ENCODE measurements around the gene SMC6. TPM values are rescaled to one million over a fixed set of nuclear protein-coding genes. Genes with fewer than 3 reads are reported as not detected.

The SMC6 gene
- total and polyA plus RNA-seq, 8 donors, result 3.3 to 67.4 (median 13.4) TPM

DNA sequence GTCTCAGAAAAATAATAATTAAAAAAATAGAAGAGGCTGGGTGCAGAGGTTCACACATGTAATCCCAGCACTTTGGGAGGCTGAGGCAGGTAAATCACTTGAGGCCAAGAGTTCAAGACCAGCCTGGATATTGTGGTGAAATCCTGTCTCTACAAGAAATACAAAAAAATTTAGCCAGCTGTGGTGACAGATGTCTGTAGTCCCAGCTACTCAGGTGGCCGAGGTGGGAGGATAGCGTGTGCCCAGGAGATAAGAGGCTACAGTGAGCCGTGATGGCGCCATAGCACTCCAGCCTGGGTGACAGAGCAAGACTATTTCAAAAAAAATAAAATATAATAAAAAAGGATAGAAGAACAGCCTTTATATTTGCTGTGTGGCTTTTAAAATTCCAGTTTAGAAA lies 35.9 kb downstream of the SMC6 start:
- Histone ChIP-seq H3K27me3 (no peaks in the 10 kb centered on the region), H3K4me1 (no peaks in the 10 kb centered on the region), H3K36me3 (peaks cover 13 to 95% (median 84%) of the 10 kb centered on the region in 4 donors), H3K9me3 (no peaks in the 10 kb centered on the region), H3K4me3 (no peak overlapping the region), H3K27ac (no peak overlapping the region)
- intact Hi-C loops (cut with DNase I; ENCODE audit: low total_unique reads), result no loop called here
- WGBS, 5 donors, result 91 to 96% (median 93%) methylated on average over 4 of the region's 4 CpGs
- TF ChIP-seq POLR2AphosphoS5 (IDR thresholded peaks at IDR 0.05), result no peak
- no peak for TF ChIP-seq EP300 (IDR thresholded peaks at IDR 0.05)
- TF ChIP-seq, protein P1, sequence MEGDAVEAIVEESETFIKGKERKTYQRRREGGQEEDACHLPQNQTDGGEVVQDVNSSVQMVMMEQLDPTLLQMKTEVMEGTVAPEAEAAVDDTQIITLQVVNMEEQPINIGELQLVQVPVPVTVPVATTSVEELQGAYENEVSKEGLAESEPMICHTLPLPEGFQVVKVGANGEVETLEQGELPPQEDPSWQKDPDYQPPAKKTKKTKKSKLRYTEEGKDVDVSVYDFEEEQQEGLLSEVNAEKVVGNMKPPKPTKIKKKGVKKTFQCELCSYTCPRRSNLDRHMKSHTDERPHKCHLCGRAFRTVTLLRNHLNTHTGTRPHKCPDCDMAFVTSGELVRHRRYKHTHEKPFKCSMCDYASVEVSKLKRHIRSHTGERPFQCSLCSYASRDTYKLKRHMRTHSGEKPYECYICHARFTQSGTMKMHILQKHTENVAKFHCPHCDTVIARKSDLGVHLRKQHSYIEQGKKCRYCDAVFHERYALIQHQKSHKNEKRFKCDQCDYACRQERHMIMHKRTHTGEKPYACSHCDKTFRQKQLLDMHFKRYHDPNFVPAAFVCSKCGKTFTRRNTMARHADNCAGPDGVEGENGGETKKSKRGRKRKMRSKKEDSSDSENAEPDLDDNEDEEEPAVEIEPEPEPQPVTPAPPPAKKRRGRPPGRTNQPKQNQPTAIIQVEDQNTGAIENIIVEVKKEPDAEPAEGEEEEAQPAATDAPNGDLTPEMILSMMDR (IDR thresholded peaks at IDR 0.05), result no peak
- TF ChIP-seq POLR2A (IDR thresholded peaks at IDR 0.05), result no peak
- no peak for DNase-seq

DNA sequence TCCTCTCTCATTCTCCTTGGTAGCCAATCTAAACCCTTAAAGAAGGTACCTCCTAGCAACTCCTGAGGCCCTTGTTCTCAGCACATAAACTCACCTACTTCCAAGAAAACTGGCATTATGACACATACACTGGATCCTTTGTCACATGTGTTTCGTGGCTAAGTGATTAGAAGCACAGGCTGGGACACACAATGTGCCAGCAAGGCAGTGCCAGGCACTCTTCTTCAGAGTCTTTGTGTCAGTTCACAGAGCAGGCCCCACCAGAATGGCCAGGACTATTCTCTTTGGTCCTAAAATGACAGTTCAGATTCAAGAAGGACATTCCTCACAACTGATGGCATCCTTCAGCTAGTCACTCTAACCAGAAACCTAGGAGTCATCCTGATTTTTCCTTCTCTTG lies 40.3 kb downstream of the SMC6 start:
- H3K27ac ChIP-seq, result no peak overlapping the region
- no peak overlapping the region for H3K4me3 ChIP-seq
- H3K4me1 ChIP-seq, result no peaks in the 10 kb centered on the region
- DNase-seq, result no peak
- 80 to 88% (median 87%) methylated on average over 1 of the region's 1 CpG for WGBS, 5 donors
- intact Hi-C loops (cut with DNase I; ENCODE audit: low total_unique reads), result no loop called here
- TF ChIP-seq POLR2A (IDR thresholded peaks at IDR 0.05) (no peak), POLR2AphosphoS5 (IDR thresholded peaks at IDR 0.05) (no peak), EP300 (IDR thresholded peaks at IDR 0.05) (no peak)
- TF ChIP-seq, protein P1 (IDR thresholded peaks at IDR 0.05), result no peak
- no peaks in the 10 kb centered on the region for H3K9me3 ChIP-seq
- H3K36me3 ChIP-seq, result peaks cover 13 to 97% (median 86%) of the 10 kb centered on the region in 4 donors
- H3K27me3 ChIP-seq, result no peaks in the 10 kb centered on the region

DNA sequence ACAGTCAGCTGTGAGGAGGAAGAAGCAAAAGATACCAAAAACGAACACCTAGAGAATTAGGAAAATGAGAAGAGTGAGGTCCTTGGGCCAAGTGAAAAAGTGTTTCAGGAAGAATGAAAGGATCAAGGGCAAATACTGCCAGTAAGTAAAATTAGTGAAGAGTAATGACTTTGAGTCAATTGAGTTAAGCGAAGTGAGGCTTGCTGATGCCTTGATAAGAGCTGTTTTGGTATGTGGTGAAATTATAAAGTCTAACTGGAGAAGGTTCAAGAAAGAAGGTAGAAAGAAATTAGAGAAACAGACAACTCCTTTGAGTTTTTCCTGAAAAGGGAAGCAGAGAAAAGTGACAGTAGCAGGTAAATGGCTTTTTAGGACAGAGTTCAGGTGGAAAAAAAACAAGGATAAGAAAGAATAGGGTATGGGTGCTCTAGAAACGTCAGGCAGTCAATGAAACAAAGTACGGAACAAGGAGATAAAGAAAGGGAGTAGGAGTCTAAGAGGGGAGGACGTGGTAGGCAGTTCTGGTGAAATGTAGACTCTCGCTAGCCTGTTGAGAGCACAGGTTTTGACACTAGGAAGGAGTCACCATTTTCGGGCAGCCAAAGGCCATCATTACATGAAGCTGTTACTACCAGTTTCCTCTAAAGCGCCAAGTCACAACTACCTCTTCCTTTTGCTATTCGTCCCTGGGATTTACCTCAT lies 42.9 kb downstream of the SMC6 start:
- peaks cover 9 to 93% (median 84%) of the 10 kb centered on the region in 4 donors for H3K36me3 ChIP-seq
- no peak for DNase-seq
- no peak overlapping the region for H3K27ac ChIP-seq
- no peak overlapping the region for H3K4me3 ChIP-seq
- WGBS, 5 donors, result 89 to 96% (median 90%) methylated on average over 9 of the region's 9 CpGs
- H3K27me3 ChIP-seq, result no peaks in the 10 kb centered on the region
- H3K9me3 ChIP-seq, result no peaks in the 10 kb centered on the region
- no peaks in the 10 kb centered on the region for H3K4me1 ChIP-seq
- TF ChIP-seq EP300 (IDR thresholded peaks at IDR 0.05) (no peak), POLR2AphosphoS5 (IDR thresholded peaks at IDR 0.05) (no peak), POLR2A (IDR thresholded peaks at IDR 0.05) (no peak)
- TF ChIP-seq, protein P1 (IDR thresholded peaks at IDR 0.05), result no peak
- intact Hi-C loops (cut with DNase I; ENCODE audit: low total_unique reads), result no loop called here

DNA sequence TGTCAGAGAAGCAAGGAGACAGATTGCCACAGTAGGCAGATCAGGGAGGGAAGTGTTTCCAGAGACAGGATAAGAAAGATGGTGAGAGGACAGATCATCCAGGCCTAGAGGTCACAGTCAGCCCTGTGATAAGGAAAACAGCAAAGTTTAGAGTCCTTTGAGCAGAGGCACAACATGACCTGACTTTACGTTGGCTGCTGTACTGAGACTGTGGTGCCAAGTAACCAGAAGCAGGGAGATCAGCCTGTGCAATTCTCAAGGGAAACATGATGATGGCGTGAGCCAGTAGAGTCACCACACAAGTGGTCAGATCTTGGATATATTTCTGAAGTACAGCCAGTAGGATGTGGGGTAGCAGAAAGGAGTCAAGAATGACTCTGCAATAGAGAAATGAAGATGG lies 43.7 kb downstream of the SMC6 start:
- Histone ChIP-seq H3K4me3 (no peak overlapping the region), H3K4me1 (no peaks in the 10 kb centered on the region), H3K9me3 (no peaks in the 10 kb centered on the region), H3K36me3 (peaks cover 9 to 93% (median 85%) of the 10 kb centered on the region in 4 donors), H3K27ac (no peak overlapping the region), H3K27me3 (no peaks in the 10 kb centered on the region)
- WGBS, 5 donors, result 92 to 97% (median 95%) methylated on average over 2 of the region's 2 CpGs
- TF ChIP-seq EP300 (IDR thresholded peaks at IDR 0.05) (no peak), POLR2AphosphoS5 (IDR thresholded peaks at IDR 0.05) (no peak)
- intact Hi-C loops (cut with DNase I; ENCODE audit: low total_unique reads), result no loop called here
- no peak for DNase-seq

DNA sequence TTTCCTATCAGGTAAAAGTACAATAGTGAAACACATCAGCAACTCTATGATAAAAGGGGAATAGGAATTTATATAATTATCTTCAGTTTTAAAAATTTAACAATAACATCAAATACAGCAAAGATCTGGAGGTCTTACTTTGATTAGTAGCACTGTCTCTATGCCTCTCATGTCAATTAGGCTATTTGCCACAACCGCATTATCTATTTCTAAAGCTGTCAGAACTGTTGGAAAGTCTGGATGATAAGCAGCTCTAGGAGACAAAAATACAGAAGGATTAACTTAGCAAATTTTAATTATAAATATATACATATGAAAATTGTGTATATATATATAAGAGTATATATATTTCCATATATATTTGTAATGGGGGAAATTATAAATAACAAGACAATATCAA lies 45.1 kb downstream of the SMC6 start:
- Histone ChIP-seq H3K4me1 (no peaks in the 10 kb centered on the region), H3K9me3 (no peaks in the 10 kb centered on the region), H3K36me3 (peaks cover 5 to 93% (median 85%) of the 10 kb centered on the region in 4 donors), H3K4me3 (no peak overlapping the region), H3K27me3 (no peaks in the 10 kb centered on the region), H3K27ac (no peak overlapping the region)
- WGBS, 5 donors, result 90 to 100% (median 92%) methylated on average over 1 of the region's 1 CpG
- TF ChIP-seq POLR2AphosphoS5 (IDR thresholded peaks at IDR 0.05) (no peak), POLR2A (IDR thresholded peaks at IDR 0.05) (no peak), EP300 (IDR thresholded peaks at IDR 0.05) (no peak)
- TF ChIP-seq, protein P1 (IDR thresholded peaks at IDR 0.05), result no peak
- DNase-seq, result no peak
- intact Hi-C loops (cut with DNase I; ENCODE audit: low total_unique reads), result no loop called here
